IMR-90 (cell line): Measurements from ENCODE around the gene BTRC. TPM values are rescaled to one million over a fixed set of nuclear protein-coding genes. Genes with fewer than 3 reads are reported as not detected.

Experiments used
- ATAC-seq: fragments of 200-7000 bp; cut with Tn5 transposase; 2 replicates; pipeline ENCODE4 v1.9.1; 2020; ENCODE audit warnings: low read depth, mild to moderate bottlenecking, moderate library complexity
- BruUV-seq: library from RNA; stranded (reverse); fragments of 400-500 nt; replicated peaks from 2 replicates; lab custom pipeline; 2021; lab: Mats Ljungman, UMichigan
- CTCF ChIA-PET: fragments of 300-600 bp; formaldehyde crosslinking; extraction: SDS; loops from one replicate; lab custom pipeline; 2021; ENCODE audit warnings: antibody characterized with exemption; lab: Yijun Ruan, JAX
- POLR2A ChIA-PET: fragments of 300-600 bp; sonication (Branson Sonifier 250); formaldehyde crosslinking; loops from one replicate; lab custom pipeline; 2022; ENCODE audit warnings: antibody characterized with exemption; ENCODE audit not compliant: unreplicated experiment; lab: Charles Lee
- DNase-seq: peaks from one replicate; pipeline ENCODE4 v3.0.0; 2013
- H2AFZ ChIP-seq: replicated peaks from 2 replicates; pipeline ENCODE3; 2013; ENCODE audit warnings: low read length, mild to moderate bottlenecking; ENCODE audit not compliant: poor library complexity
- H2AK5ac ChIP-seq: 2 replicates; pipeline ENCODE4 v1.6.1; 2013; ENCODE audit warnings: low read depth, low read length, inconsistent platforms
- H2AK9ac ChIP-seq: replicated peaks from 2 replicates; pipeline ENCODE3; 2013; ENCODE audit warnings: mild to moderate bottlenecking, low read depth, low read length, moderate library complexity; ENCODE audit not compliant: poor library complexity
- H2BK120ac ChIP-seq: 2 replicates; pipeline ENCODE4 v1.6.1; 2013; ENCODE audit warnings: low read depth, low read length, inconsistent platforms
- H2BK15ac ChIP-seq: 3 replicates; pipeline ENCODE4 v1.6.1; 2013; ENCODE audit warnings: low read depth, low read length, inconsistent platforms
- H2BK20ac ChIP-seq: 2 replicates; pipeline ENCODE4 v1.6.1; 2013; ENCODE audit warnings: low read depth, mild to moderate bottlenecking, inconsistent platforms, low read length, moderate library complexity
- H2BK5ac ChIP-seq: 2 replicates; pipeline ENCODE4 v1.6.1; 2013; ENCODE audit warnings: mild to moderate bottlenecking, low read depth, low read length, inconsistent platforms; ENCODE audit not compliant: poor library complexity, severe bottlenecking
- H3K14ac ChIP-seq: replicated peaks from 2 replicates; pipeline ENCODE4 v1.6.1; 2013; ENCODE audit warnings: low read depth, low read length, inconsistent platforms
- H3K18ac ChIP-seq: 2 replicates; pipeline ENCODE4 v1.6.1; 2013; ENCODE audit warnings: low read depth, low read length, control low read depth
- H3K23ac ChIP-seq: 2 replicates; pipeline ENCODE4 v1.6.1; 2013; ENCODE audit warnings: low read depth, low read length, inconsistent platforms
- H3K27ac ChIP-seq: 2 replicates; pipeline ENCODE4 v1.5.1; 2013; ENCODE audit warnings: mild to moderate bottlenecking, control low read depth, low read length; ENCODE audit not compliant: insufficient read depth
- H3K27me3 ChIP-seq: 2 replicates; pipeline ENCODE4 v1.6.1; 2013; ENCODE audit warnings: low read length; ENCODE audit not compliant: control insufficient read depth, insufficient read depth
- H3K36me3 ChIP-seq: 2 replicates; pipeline ENCODE4 v1.6.1; 2013; ENCODE audit warnings: low read length, mixed read lengths; ENCODE audit not compliant: control insufficient read depth, insufficient read depth
- H3K4ac ChIP-seq: 2 replicates; pipeline ENCODE4 v1.6.1; 2013; ENCODE audit warnings: low read depth, low read length, inconsistent platforms
- H3K4me1 ChIP-seq: 2 replicates; pipeline ENCODE4 v1.6.1; 2013; ENCODE audit warnings: low read length, mixed read lengths; ENCODE audit not compliant: control insufficient read depth, insufficient read depth
- H3K4me2 ChIP-seq: 2 replicates; pipeline ENCODE4 v1.6.1; 2013; ENCODE audit warnings: low read depth, mild to moderate bottlenecking, control low read depth, low read length, moderate library complexity
- H3K4me3 ChIP-seq: 2 replicates; pipeline ENCODE4 v1.5.1; 2013; ENCODE audit warnings: low read depth, mild to moderate bottlenecking, control low read depth, low read length, moderate library complexity; ENCODE audit not compliant: insufficient read depth
- H3K56ac ChIP-seq: 2 replicates; pipeline ENCODE4 v1.6.1; 2013; ENCODE audit warnings: low read length, inconsistent platforms; ENCODE audit not compliant: insufficient read depth; ENCODE audit errors: extremely low read depth
- H3K79me1 ChIP-seq, 2 experiments: 2 replicates each; pipeline ENCODE4 v1.6.1; 2013; ENCODE audit warnings: low read length in 2 of 2, inconsistent platforms in 1 of 2, low read depth in 1 of 2
- H3K9ac ChIP-seq: 2 replicates; pipeline ENCODE4 v1.6.1; 2013; ENCODE audit warnings: low read depth, low read length, control low read depth
- H3K9me1 ChIP-seq: 2 replicates; pipeline ENCODE4 v1.6.1; 2013; ENCODE audit warnings: low read length, inconsistent platforms; ENCODE audit not compliant: insufficient read depth
- H3K9me3 ChIP-seq: 2 replicates; pipeline ENCODE4 v1.6.1; 2013; ENCODE audit warnings: low read length; ENCODE audit not compliant: control insufficient read depth, insufficient read depth
- H4K20me1 ChIP-seq: 2 replicates; pipeline ENCODE4 v1.6.1; 2013; ENCODE audit warnings: low read length, inconsistent platforms; ENCODE audit not compliant: insufficient read depth
- H4K5ac ChIP-seq: 2 replicates; pipeline ENCODE4 v1.6.1; 2013; ENCODE audit warnings: mild to moderate bottlenecking, low read depth, low read length, control low read depth
- H4K8ac ChIP-seq, 2 experiments: 2 replicates each; pipeline ENCODE4 v1.6.1; 2013; ENCODE audit warnings: low read depth in 2 of 2, low read length in 2 of 2, control low read depth in 1 of 2, inconsistent platforms in 1 of 2
- H4K91ac ChIP-seq: 2 replicates; pipeline ENCODE4 v1.6.1; 2013; ENCODE audit warnings: low read depth, low read length, inconsistent platforms; ENCODE audit not compliant: insufficient read depth
- MAZ ChIP-seq: IDR thresholded peaks from 2 replicates; pipeline ENCODE4 v1.6.1; 2012; ENCODE audit warnings: low read depth, mild to moderate bottlenecking, low read length, improper control_type of control experiment, moderate library complexity, borderline replicate concordance
- MXI1 ChIP-seq: IDR thresholded peaks from 2 replicates; pipeline ENCODE4 v1.6.1; 2012; ENCODE audit warnings: low read depth, mild to moderate bottlenecking, low read length, moderate library complexity, borderline replicate concordance
- NFE2L2 ChIP-seq: fragments of 150-350 bp; IDR thresholded peaks from 2 replicates; pipeline ENCODE4 v1.6.1; 2016; ENCODE audit warnings: low read depth, mild to moderate bottlenecking, low read length
- SMC3 ChIP-seq: fragments of 150-350 bp; IDR thresholded peaks from 2 replicates; pipeline ENCODE4 v1.6.1; 2016; ENCODE audit warnings: low read depth, mild to moderate bottlenecking, antibody characterized with exemption, low read length, moderate library complexity
- WGBS, 2 experiments: methylation state at CpG; one replicate each; pipeline versions ENCODE4 v1.1.5 to v1.1.7; 2013; ENCODE audit warnings: missing lambda C conversion rate in 2 of 2; ENCODE audit not compliant: insufficient read length in 1 of 2; ENCODE audit errors: extremely low coverage in 2 of 2; 5-methylcytosine and 5-hydroxymethylcytosine counted together
- dilution Hi-C: fragments of 300-500 bp; cut with HindIII; formaldehyde crosslinking; loops from one replicate; pipeline ENCODE4 v1.14.3; 2018; ENCODE audit warnings: low sequenced_read_pairs; ENCODE audit not compliant: unreplicated experiment
- in situ Hi-C: fragments of 300-500 bp; cut with MboI; formaldehyde crosslinking; loops from 3 replicates; pipeline ENCODE4 v1.14.3; 2019; ENCODE audit warnings: low sequenced_read_pairs, inconsistent platforms, mixed read lengths
- intact Hi-C: fragments of 100-400 bp; cut with micrococcal nuclease; formaldehyde crosslinking; loops from 2 replicates; pipeline ENCODE4 v1.10.0; 2022
- polyA plus RNA-seq, 3 experiments: library from polyadenylated mRNA; depleted of rRNA; stranded (reverse); fragments of >200 nt; gene quantifications; 2 replicates each; pipeline ENCODE4 v1.2.3, GENCODE V29; 2012; ENCODE audit warnings: low replicate concordance in 1 of 3
- total RNA-seq: library from RNA; depleted of rRNA; stranded (reverse); fragments of >200 nt; gene quantifications from 2 replicates; pipeline ENCODE4 v1.2.3, GENCODE V29; 2012

The BTRC gene
- total and polyA plus RNA-seq, 2 of the 4 experiments (the other 2 are of a cell fraction) = 7.7 to 8.4 TPM

DNA sequence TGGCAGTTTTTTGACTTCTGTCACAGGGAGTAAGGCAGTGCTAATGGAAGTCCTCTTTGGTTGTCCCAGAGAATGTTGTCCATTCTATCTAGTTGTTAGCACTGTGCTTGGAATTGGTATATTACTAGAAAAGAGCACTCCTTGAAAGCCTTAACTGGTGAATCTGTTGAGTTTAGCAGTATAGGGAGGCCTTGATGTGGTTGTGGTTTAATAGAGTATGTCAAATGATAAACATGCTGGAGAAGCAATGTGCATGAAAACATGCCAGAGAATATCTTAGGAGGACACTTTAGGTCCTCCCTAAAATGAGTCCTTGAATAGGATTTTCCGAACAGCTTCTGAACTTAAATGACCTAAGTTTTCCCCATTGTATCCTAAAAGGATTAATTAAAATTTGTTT lies 98.6 kb downstream of the BTRC start:
- H3K4me3 ChIP-seq = no peak overlapping the region
- no peak overlapping the region for H4K91ac ChIP-seq
- H3K4me1 ChIP-seq = peaks cover 2% of the 10 kb centered on the region
- in situ Hi-C loops (no loop called here), dilution Hi-C loops (loop anchor here (25.0 kb wide), 1 partner anchor 165 kb away; no protein-coding TSS in a partner anchor), intact Hi-C loops (no loop called here)
- H4K8ac ChIP-seq = no peak overlapping the region
- H2AK5ac ChIP-seq = no peak overlapping the region
- no peak overlapping the region for H3K14ac ChIP-seq
- no peak overlapping the region for H3K56ac ChIP-seq
- no peak overlapping the region for H3K4ac ChIP-seq
- DNase-seq (no peak), ATAC-seq (no peak)
- H4K5ac ChIP-seq = no peak overlapping the region
- no peak overlapping the region for H2BK15ac ChIP-seq
- no TSS peak for BruUV-seq
- no peak overlapping the region for H2BK5ac ChIP-seq
- no peak overlapping the region for H3K4me2 ChIP-seq
- no peak overlapping the region for H2BK20ac ChIP-seq
- peaks cover 13 to 22% of the 10 kb centered on the region in 2 experiments for H3K79me1 ChIP-seq
- no peak overlapping the region for H3K27ac ChIP-seq
- no peak overlapping the region for H2AFZ ChIP-seq
- no peaks in the 10 kb centered on the region for H3K27me3 ChIP-seq
- H3K36me3 ChIP-seq = no peaks in the 10 kb centered on the region; the same call in 1 of the 2 replicates
- H3K9me1 ChIP-seq = peaks cover 6% of the 10 kb centered on the region
- no peak overlapping the region for H3K9ac ChIP-seq
- peaks cover 32% of the 10 kb centered on the region for H4K20me1 ChIP-seq
- WGBS, 2 experiments = no CpG with 5 or more reads among the region's 1 CpG
- ChIA-PET POLR2A (no interaction called here), CTCF (interaction anchor here (0.9 to 2.4 kb wide), 3 partner anchors 9 to 14 kb away, joined by 3 to 13 read pairs (median 4); no protein-coding TSS in a partner anchor)
- no peak overlapping the region for H3K23ac ChIP-seq
- no peak for TF ChIP-seq MXI1
- TF ChIP-seq MAZ = no peak
- no peak for TF ChIP-seq NFE2L2
- TF ChIP-seq SMC3 = no peak
- H2AK9ac ChIP-seq = no peak overlapping the region
- H3K9me3 ChIP-seq = no peaks in the 10 kb centered on the region
- no peak overlapping the region for H3K18ac ChIP-seq
- H2BK120ac ChIP-seq = no peak overlapping the region
